ENCODE results near the gene SLC9C2. TPM values are rescaled to one million over a fixed set of nuclear protein-coding genes. Genes with fewer than 3 reads are reported as not detected.

SLC9C2 gene
- total RNA-seq, 6 experiments from 2014 or later, result not detected

DNA sequence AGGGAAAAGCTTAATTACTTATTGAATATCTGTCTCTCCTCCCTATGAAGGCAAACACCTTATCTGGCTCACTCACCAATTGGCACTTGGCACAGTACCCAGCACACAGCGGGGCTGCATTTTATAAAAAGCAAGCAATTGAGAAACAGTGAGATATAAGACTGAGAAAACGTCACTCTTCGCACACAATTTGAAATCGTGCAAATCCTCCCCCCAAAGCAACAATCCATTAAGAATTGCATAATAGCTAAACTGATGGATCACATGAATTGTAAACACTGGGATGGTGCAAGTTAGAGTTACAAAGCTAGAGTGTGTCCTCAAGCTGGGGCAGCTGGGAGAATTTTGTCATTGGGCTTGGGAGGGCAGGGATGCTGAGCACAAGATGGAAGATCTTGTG, 98.6 kb downstream of the SLC9C2 start:
- ATAC-seq, result peak; percentile 58 to 74 (median 67)
- peak; percentile 21 for TF ChIP-seq POLR2A (IDR thresholded peaks at IDR 0.05)
- TF ChIP-seq, protein P1, sequence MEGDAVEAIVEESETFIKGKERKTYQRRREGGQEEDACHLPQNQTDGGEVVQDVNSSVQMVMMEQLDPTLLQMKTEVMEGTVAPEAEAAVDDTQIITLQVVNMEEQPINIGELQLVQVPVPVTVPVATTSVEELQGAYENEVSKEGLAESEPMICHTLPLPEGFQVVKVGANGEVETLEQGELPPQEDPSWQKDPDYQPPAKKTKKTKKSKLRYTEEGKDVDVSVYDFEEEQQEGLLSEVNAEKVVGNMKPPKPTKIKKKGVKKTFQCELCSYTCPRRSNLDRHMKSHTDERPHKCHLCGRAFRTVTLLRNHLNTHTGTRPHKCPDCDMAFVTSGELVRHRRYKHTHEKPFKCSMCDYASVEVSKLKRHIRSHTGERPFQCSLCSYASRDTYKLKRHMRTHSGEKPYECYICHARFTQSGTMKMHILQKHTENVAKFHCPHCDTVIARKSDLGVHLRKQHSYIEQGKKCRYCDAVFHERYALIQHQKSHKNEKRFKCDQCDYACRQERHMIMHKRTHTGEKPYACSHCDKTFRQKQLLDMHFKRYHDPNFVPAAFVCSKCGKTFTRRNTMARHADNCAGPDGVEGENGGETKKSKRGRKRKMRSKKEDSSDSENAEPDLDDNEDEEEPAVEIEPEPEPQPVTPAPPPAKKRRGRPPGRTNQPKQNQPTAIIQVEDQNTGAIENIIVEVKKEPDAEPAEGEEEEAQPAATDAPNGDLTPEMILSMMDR (IDR thresholded peaks at IDR 0.05), result peak in 1 of 4 donors; percentile 0
- peak overlapping the region; percentile 65 to 93 (median 89) for H3K27ac ChIP-seq

DNA sequence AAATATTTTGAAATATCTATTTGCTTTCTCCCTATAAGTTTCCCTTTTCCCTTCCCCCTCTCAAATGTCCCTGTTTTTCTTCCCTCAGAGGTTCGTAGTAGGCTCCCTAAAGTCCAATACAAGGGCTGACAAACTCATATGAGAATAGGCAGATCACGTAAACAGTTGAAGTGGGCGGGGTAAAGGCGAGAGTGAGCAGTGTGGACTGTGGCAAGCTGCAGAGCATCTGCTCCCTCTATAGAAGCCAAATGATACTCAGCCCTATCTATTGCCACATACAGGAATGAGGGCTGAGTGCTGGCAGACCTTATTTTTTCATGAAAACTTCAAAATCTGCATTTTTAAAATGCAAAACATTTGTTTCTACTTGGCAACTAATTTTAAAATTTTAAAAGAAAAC, 99.5 kb downstream of the SLC9C2 start:
- Histone ChIP-seq H3K27ac (peak overlapping the region; percentile 65 to 93 (median 89)), H3K27me3 (no peaks in the 10 kb centered on the region), H3K36me3 (no peaks in the 10 kb centered on the region), H3K4me1 (peaks cover 0 to 29% (median 4%) of the 10 kb centered on the region in 4 donors), H3K9me3 (no peaks in the 10 kb centered on the region), H3K4me3 (no peak overlapping the region)
- peak; percentile 76 to 86 (median 78) for ATAC-seq
- peak; percentile 42 for TF ChIP-seq POLR2A (IDR thresholded peaks at IDR 0.05)
- TF ChIP-seq, protein P1 (IDR thresholded peaks at IDR 0.05), result no peak
- DNase-seq, result peak; percentile 35 to 80 (median 74)
- intact Hi-C loops (cut with DNase I), result loop anchor here in 1 of 2 donors (10.0 kb wide), 1 partner anchor 69 kb away; no protein-coding TSS in a partner anchor
- WGBS (ENCODE audit: insufficient coverage, low coverage, low lambda C conversion rate, missing lambda C conversion rate), result 16% methylated on average over 4 of the region's 4 CpGs

More for the DNA sequence above, 98.6 kb downstream of the SLC9C2 start:
- H3K27me3 ChIP-seq, result no peaks in the 10 kb centered on the region
- DNase-seq, result peak; percentile 48 to 82 (median 78)
- no peaks in the 10 kb centered on the region for H3K36me3 ChIP-seq
- intact Hi-C loops (cut with DNase I), result loop anchor here in 1 of 2 donors (10.0 kb wide), 1 partner anchor 69 kb away; no protein-coding TSS in a partner anchor
- peaks cover 0 to 29% (median 4%) of the 10 kb centered on the region in 4 donors for H3K4me1 ChIP-seq
- WGBS (ENCODE audit: insufficient coverage, low coverage, low lambda C conversion rate, missing lambda C conversion rate), result 44% methylated on average over 4 of the region's 4 CpGs
- no peak overlapping the region for H3K4me3 ChIP-seq
- no peaks in the 10 kb centered on the region for H3K9me3 ChIP-seq

- Histone ChIP-seq H3K27me3 (no peaks in the 10 kb centered on the region), H3K36me3 (no peaks in the 10 kb centered on the region), H3K4me1 (peaks cover 0 to 29% (median 4%) of the 10 kb centered on the region in 4 donors), H3K9me3 (no peaks in the 10 kb centered on the region), H3K27ac (peak overlapping the region; percentile 41 to 93 (median 89)), H3K4me3 (no peak overlapping the region)
- DNase-seq (peak in 2 of 3 donors; percentile 64 to 78), ATAC-seq (peak; percentile 58 to 68 (median 64))
- intact Hi-C loops (cut with DNase I), result loop anchor here in 1 of 2 donors (10.0 kb wide), 1 partner anchor 67 kb away; no protein-coding TSS in a partner anchor
- WGBS (ENCODE audit: insufficient coverage, low coverage, low lambda C conversion rate, missing lambda C conversion rate), result no CpG with 5 or more reads among the region's 1 CpG
- peak; percentile 39 for TF ChIP-seq POLR2A (IDR thresholded peaks at IDR 0.05)
- TF ChIP-seq, protein P1 (IDR thresholded peaks at IDR 0.05), result no peak
Observed at GRCh38 chr1:173502104-173502503, 100.8 kb downstream of the SLC9C2 start.

DNA sequence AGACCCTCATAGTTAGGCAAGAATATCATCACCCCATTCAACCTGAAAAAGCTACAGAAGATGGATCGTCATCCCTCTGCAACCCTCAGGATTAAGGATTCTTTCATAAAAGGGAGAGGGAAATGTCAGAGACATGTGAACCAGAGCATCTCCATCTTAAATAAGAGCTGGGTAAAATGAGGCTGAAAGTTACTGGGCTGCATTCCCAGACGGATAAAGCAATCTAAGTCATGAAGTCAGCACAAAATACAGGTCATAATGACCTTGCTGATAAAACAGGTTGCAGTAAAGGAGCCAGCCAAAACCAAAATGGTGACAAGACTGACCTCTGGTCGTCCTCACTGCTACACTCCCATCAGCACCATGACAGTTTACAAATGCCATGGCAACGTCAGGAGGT, 103.1 kb downstream of the SLC9C2 start:
- intact Hi-C loops (cut with DNase I), result loop anchor here in 1 of 2 donors (10.0 kb wide), 1 partner anchor 65 kb away; no protein-coding TSS in a partner anchor
- TF ChIP-seq, protein P1 (IDR thresholded peaks at IDR 0.05), result no peak
- no peak for TF ChIP-seq POLR2A (IDR thresholded peaks at IDR 0.05)
- ATAC-seq (no peak), DNase-seq (no peak)
- Histone ChIP-seq H3K27me3 (no peaks in the 10 kb centered on the region), H3K4me3 (no peak overlapping the region), H3K4me1 (peaks cover 0 to 35% (median 4%) of the 10 kb centered on the region in 4 donors), H3K9me3 (no peaks in the 10 kb centered on the region), H3K36me3 (no peaks in the 10 kb centered on the region), H3K27ac (no peak overlapping the region)
- 45% methylated on average over 4 of the region's 4 CpGs for WGBS (ENCODE audit: insufficient coverage, low coverage, low lambda C conversion rate, missing lambda C conversion rate)
